NCI-H1930 (cell line): ENCODE results near the gene ATP6V1F.

ENCODE experiments used
- DNase-seq, 2 experiments: peaks; one replicate each; lab custom pipeline; 2025; lab: John Stamatoyannopoulos, UW

Gene ATP6V1F

GRCh38 chr7:128884561-128885369, 22.1 kb downstream of the ATP6V1F start:
- DNase-seq, result no peak

- no peak for DNase-seq
These were observed 22.9 kb downstream of the ATP6V1F start for GRCh38 chr7:128885370-128886187.

- no peak for DNase-seq
These were observed 23.9 kb downstream of the ATP6V1F start for GRCh38 chr7:128886391-128887168.

GRCh38 chr7:128887169-128888038, 24.7 kb downstream of the ATP6V1F start:
- no peak for DNase-seq

- DNase-seq, result no peak
These were observed 25.5 kb downstream of the ATP6V1F start for GRCh38 chr7:128888039-128888755.

- DNase-seq, result no peak
These were observed 26.1 kb downstream of the ATP6V1F start for GRCh38 chr7:128888756-128889095.

GRCh38 chr7:128889121-128889520, 26.5 kb downstream of the ATP6V1F start:
- no peak for DNase-seq

- DNase-seq, result no peak
These were observed 27.9 kb downstream of the ATP6V1F start for GRCh38 chr7:128890306-128891109.

- no peak for DNase-seq
These were observed 28.7 kb downstream of the ATP6V1F start for GRCh38 chr7:128891110-128891941.

GRCh38 chr7:128891942-128892269, 29.2 kb downstream of the ATP6V1F start:
- no peak for DNase-seq

GRCh38 chr7:128892521-128893250, 30.0 kb downstream of the ATP6V1F start:
- no peak for DNase-seq

GRCh38 chr7:128893251-128894100, 30.8 kb downstream of the ATP6V1F start:
- no peak for DNase-seq

- no peak for DNase-seq
These were observed 31.4 kb downstream of the ATP6V1F start for GRCh38 chr7:128894101-128894440.

- DNase-seq, result no peak
These were observed 32.7 kb downstream of the ATP6V1F start for GRCh38 chr7:128895320-128895719.

GRCh38 chr7:128899392-128899791, 36.7 kb downstream of the ATP6V1F start:
- DNase-seq, result no peak

- DNase-seq, result no peak
These were observed 37.6 kb downstream of the ATP6V1F start for GRCh38 chr7:128900237-128900636.

GRCh38 chr7:128902761-128903585, 40.3 kb downstream of the ATP6V1F start:
- DNase-seq, result no peak
